Measurements from ENCODE around the gene KCNN2. TPM values are rescaled to one million over a fixed set of nuclear protein-coding genes. Genes with fewer than 3 reads are reported as not detected.

Gene KCNN2
- total and polyA plus RNA-seq, 2 of the 8 experiments (the other 6 are each of a cell fraction or from before 2014, with no cell fraction given), result 13.1 to 18.6 TPM

DNA sequence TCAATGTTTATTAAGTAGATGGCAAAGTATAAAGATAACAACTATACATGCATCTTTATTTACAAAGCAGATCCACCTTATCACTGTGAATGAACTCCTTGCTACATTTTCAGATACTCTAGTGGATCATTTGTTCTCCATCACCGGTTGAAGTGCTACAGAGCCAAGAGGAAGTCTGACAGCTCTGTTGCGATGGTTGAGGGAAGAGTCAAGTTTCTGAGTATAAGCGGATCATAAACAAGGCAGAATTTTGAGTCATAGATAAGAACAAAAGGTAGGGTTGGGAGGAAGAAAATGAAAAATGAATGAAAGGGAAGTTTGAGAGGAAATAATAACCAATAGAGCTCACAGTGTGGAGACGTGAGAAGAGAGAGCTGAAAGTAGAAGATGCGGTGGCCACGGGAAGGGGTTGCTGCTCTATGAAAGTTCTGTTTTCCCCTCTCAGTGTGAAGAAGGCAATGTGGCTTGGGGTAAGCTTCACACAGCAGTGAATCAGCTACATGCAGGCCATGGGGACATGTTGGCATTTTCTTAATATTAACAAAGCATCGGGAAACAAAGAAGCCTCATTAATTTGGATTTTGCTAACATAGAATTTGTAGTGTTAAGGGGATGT lies 30.8 kb upstream of the KCNN2 start:
- WGBS, 2 experiments (ENCODE audit: extremely low coverage in 1 of 2, insufficient coverage in 1 of 2, insufficient read length in 1 of 2, insufficient replicate concordance in 2 of 2, low coverage in 1 of 2, low lambda C conversion rate in 2 of 2, missing lambda C conversion rate in 1 of 2), result 96 to 100% methylated on average over 1 to 7 of the region's 7 CpGs

More for the DNA sequence above, 30.8 kb upstream of the KCNN2 start:
- H4K91ac ChIP-seq (replicated peaks; ENCODE audit: insufficient read length, low read length), result no peak overlapping the region
- no peak for TF ChIP-seq CHD1 (IDR thresholded peaks at IDR 0.05; ENCODE audit: low read depth, low read length)
- TF ChIP-seq CHD2 (IDR thresholded peaks at IDR 0.05; ENCODE audit: low read length), result no peak
- TF ChIP-seq CREB1 (IDR thresholded peaks at IDR 0.05), result no peak
- TF ChIP-seq POU5F1 (IDR thresholded peaks at IDR 0.05; ENCODE audit: low read depth, low read length), result no peak
- TF ChIP-seq EZH2 (IDR thresholded peaks at IDR 0.05; ENCODE audit: low read depth, low read length, severe bottlenecking), result no peak
- TF ChIP-seq CTBP2 (IDR thresholded peaks at IDR 0.05; ENCODE audit: borderline replicate concordance, insufficient read depth, insufficient read length, low read length), result no peak
- TF ChIP-seq CBX8 (IDR thresholded peaks at IDR 0.05; ENCODE audit: borderline replicate concordance, low read depth, low read length), result no peak
- TF ChIP-seq POLR2AphosphoS5 (IDR thresholded peaks at IDR 0.05; ENCODE audit: low read depth, low read length), result no peak
- no peak for TF ChIP-seq SP4 (IDR thresholded peaks at IDR 0.05; ENCODE audit: low read length)
- H2AK5ac ChIP-seq (ENCODE audit: low read depth, low read length), result no peak overlapping the region
- no peak overlapping the region for H3K27ac ChIP-seq (ENCODE audit: low read depth, low read length)
- no peaks in the 10 kb centered on the region for H3K9me3 ChIP-seq (ENCODE audit: insufficient read depth in 2 of 2, low read depth in 1 of 2, low read length in 1 of 2)
- H4K20me1 ChIP-seq (replicated peaks in 1 of 2; ENCODE audit: control insufficient read depth in 1 of 2, insufficient read depth in 2 of 2, low read length in 2 of 2), result no peaks in the 10 kb centered on the region
- H2BK5ac ChIP-seq (ENCODE audit: low read depth, low read length), result no peak overlapping the region
- H3K27me3 ChIP-seq (replicated peaks in 1 of 4; ENCODE audit: control insufficient read depth in 3 of 4, extremely low read depth in 1 of 4, insufficient read depth in 3 of 4, low read length in 3 of 4), result no peaks in the 10 kb centered on the region
- FAIRE-seq, result no peak
- H3K56ac ChIP-seq (replicated peaks; ENCODE audit: insufficient read length, low read depth, low read length), result no peak overlapping the region
- no peaks in the 10 kb centered on the region for H3K79me2 ChIP-seq (ENCODE audit: control insufficient read depth in 1 of 2, insufficient read depth in 2 of 2, low read length in 2 of 2)
- no peak overlapping the region for H3K4me3 ChIP-seq (ENCODE audit: extremely low read depth in 1 of 4, insufficient read depth in 2 of 4, low read depth in 3 of 4, low read length in 4 of 4)
- no peak overlapping the region for H3K4ac ChIP-seq (replicated peaks; ENCODE audit: insufficient read length, low read depth, low read length)
- POLR2A ChIA-PET (ENCODE audit: partially characterized antibody), result no interaction called here
- H3K18ac ChIP-seq (ENCODE audit: extremely low read depth, low read length), result no peak overlapping the region
- no peak overlapping the region for H2BK15ac ChIP-seq (ENCODE audit: low read length)
- H3K23ac ChIP-seq (ENCODE audit: insufficient read length), result no peak overlapping the region
- no peak overlapping the region for H4K8ac ChIP-seq (ENCODE audit: extremely low read depth, insufficient read depth, low read length)
- H3K14ac ChIP-seq (ENCODE audit: insufficient read length), result no peak overlapping the region
- CTCF ChIA-PET (ENCODE audit: partially characterized antibody), result interaction anchor here (0.7 to 1.4 kb wide), 8 partner anchors 8 to 180 kb away, joined by 3 to 5 read pairs (median 4); no protein-coding TSS in a partner anchor
- H4K5ac ChIP-seq (ENCODE audit: insufficient read length, low read depth, low read length), result no peak overlapping the region
- H2AFZ ChIP-seq (ENCODE audit: low read length), result no peak overlapping the region
- H2BK12ac ChIP-seq (ENCODE audit: low read depth, low read length), result no peak overlapping the region
- H3K23me2 ChIP-seq (ENCODE audit: low read depth, low read length), result no peaks in the 10 kb centered on the region; the same call in 1 of the 2 replicates
- no peak for DNase-seq (ENCODE audit: low read depth in 1 of 2, low spot score in 2 of 2)
- no peak overlapping the region for H2BK120ac ChIP-seq (replicated peaks; ENCODE audit: low read depth, low read length)
- H3K9ac ChIP-seq (replicated peaks in 1 of 4; ENCODE audit: extremely low read depth in 1 of 4, low read depth in 3 of 4, low read length in 3 of 4), result no peak overlapping the region
- no peaks in the 10 kb centered on the region for H3K79me1 ChIP-seq (ENCODE audit: low read depth, low read length)
- no peak overlapping the region for H3K4me2 ChIP-seq (ENCODE audit: insufficient read depth in 1 of 2, low read depth in 2 of 2, low read length in 2 of 2)
- no peaks in the 10 kb centered on the region for H3K4me1 ChIP-seq (replicated peaks in 1 of 4; ENCODE audit: control insufficient read depth in 3 of 4, insufficient read depth in 4 of 4, low read length in 3 of 4)
- no peaks in the 10 kb centered on the region for H3K36me3 ChIP-seq (ENCODE audit: control insufficient read depth in 2 of 4, insufficient read depth in 4 of 4, low read length in 3 of 4)
- H2BK20ac ChIP-seq (ENCODE audit: low read length), result no peak overlapping the region
